ENCODE results near the gene SNED1.

- TF ChIP-seq CTCF (IDR thresholded peaks at IDR 0.05; ENCODE audit: borderline replicate concordance, extremely low read depth, low read length, poor library complexity, severe bottlenecking) (no peak), EZH2 (IDR thresholded peaks at IDR 0.05; ENCODE audit: borderline replicate concordance, low read depth, low read length, severe bottlenecking) (no peak)
Measured at GRCh38 chr2:240960309-240960970, 38.0 kb upstream of the SNED1 start.
